ENCODE measurements around the gene EPHA2. TPM values are rescaled to one million over a fixed set of nuclear protein-coding genes. Genes with fewer than 3 reads are reported as not detected.

Gene EPHA2
- total RNA-seq, 1 experiment from 2014 or later, result 248 TPM

DNA sequence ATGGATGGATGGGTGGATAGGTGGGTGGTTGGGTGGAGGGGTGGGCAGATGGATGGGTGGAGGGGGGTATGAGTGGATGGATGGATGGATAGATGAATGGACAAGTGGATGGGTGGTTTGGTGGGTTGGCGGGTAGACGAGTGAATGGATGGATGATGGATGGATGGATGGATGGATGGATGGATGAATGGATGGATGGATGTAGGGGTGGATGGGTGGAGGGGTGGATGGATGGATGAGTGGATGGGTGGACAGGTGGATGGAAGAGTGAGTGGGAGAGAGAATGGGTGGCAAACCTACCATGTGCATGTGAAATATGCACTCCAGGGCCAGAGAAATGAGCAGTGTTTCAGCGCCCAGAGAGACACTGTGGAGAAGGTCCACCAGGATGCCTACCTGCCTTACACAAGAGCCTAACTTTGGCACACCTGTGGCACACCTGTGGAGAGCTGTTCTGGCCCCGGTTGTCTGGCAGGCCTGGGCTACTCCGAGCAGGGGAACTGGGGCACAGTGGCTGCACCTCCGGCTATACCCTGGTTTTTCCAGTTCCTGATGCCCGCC lies 12.8 kb downstream of the EPHA2 start:
- no peak for TF ChIP-seq CTCF (IDR thresholded peaks at IDR 0.05; ENCODE audit: unreplicated experiment)
- peaks cover 78% of the 10 kb centered on the region for H3K4me1 Mint-ChIP-seq (ENCODE audit: insufficient read depth, unreplicated experiment)
- CTCF ChIA-PET, result interaction anchor here (0.7 to 15.2 kb wide), 4 partner anchors 12 to 187 kb away, joined by 3 to 156 read pairs (median 10); partner anchors contain the start of gene EPHA2
- peaks cover 96% of the 10 kb centered on the region for H3K36me3 Mint-ChIP-seq (ENCODE audit: insufficient read depth, unreplicated experiment)
- no peaks in the 10 kb centered on the region for H3K9me3 Mint-ChIP-seq (ENCODE audit: unreplicated experiment)
- intact Hi-C loops (cut with micrococcal nuclease), result loop anchor here (10.0 kb wide), 1 partner anchor 102 kb away; no protein-coding TSS in a partner anchor
- no TSS peak for BruUV-seq (replicated peaks)
- H3K4me3 Mint-ChIP-seq (ENCODE audit: unreplicated experiment), result no peak overlapping the region
- POLR2A ChIA-PET, result interaction anchor here (0.7 to 6.7 kb wide), 8 partner anchors 13 to 66 kb away, joined by 3 to 112 read pairs (median 8); partner anchors contain the start of gene EPHA2
- no peak overlapping the region for H3K27ac Mint-ChIP-seq (ENCODE audit: low read depth, unreplicated experiment)
- no peak for DNase-seq (ENCODE audit: unreplicated experiment)
- H3K27me3 Mint-ChIP-seq (ENCODE audit: insufficient read depth, unreplicated experiment), result no peaks in the 10 kb centered on the region

DNA sequence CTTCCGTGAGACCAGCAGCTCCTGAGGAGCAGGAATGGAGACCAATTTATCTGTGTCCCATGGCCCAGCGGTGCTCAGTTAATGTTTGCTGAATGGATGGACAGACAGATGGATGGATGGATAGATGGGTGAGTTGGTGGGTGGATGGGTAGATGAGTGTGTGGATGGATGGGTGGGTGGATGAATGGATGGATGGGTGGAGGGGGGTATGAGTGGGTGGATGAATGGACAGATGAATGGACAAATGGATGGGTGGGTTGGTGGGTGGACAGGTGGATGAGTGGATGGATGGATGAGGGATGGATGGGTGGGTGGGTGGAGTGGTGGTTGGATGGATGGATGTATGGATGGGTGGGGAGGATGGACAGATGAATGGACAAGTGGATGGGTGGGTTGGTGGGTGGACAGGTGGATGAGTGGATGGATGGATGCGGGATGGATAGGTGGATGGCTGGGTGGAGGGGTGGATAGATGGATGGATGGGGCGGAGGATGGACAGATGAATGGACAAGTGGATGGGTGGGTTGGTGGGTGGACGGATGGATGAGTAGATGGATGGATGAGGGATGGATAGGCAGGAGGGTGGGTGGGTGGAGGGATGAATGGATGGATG lies 13.4 kb downstream of the EPHA2 start:
- intact Hi-C loops (cut with micrococcal nuclease), result loop anchor here (10.0 kb wide), 1 partner anchor 102 kb away; no protein-coding TSS in a partner anchor
- POLR2A ChIA-PET, result interaction anchor here (0.7 to 6.3 kb wide), 8 partner anchors 10 to 60 kb away, joined by 4 to 112 read pairs (median 26); partner anchors contain the start of gene EPHA2

GRCh38 chr1:16141573-16142336 lies 14.1 kb downstream of the EPHA2 start:
- Mint-ChIP-seq H3K27ac (ENCODE audit: low read depth, unreplicated experiment) (peak overlapping the region; percentile 78), H3K27me3 (ENCODE audit: insufficient read depth, unreplicated experiment) (no peaks in the 10 kb centered on the region), H3K9me3 (ENCODE audit: unreplicated experiment) (no peaks in the 10 kb centered on the region), H3K4me3 (ENCODE audit: unreplicated experiment) (peak overlapping the region; percentile 50), H3K36me3 (ENCODE audit: insufficient read depth, unreplicated experiment) (peaks cover 96% of the 10 kb centered on the region), H3K4me1 (ENCODE audit: insufficient read depth, unreplicated experiment) (peaks cover 72% of the 10 kb centered on the region)
- POLR2A ChIA-PET, result interaction anchor here (0.7 to 4.1 kb wide), 11 partner anchors 8 to 207 kb away, joined by 3 to 35 read pairs (median 4); partner anchors contain the start of gene EPHA2
- CTCF ChIA-PET, result interaction anchor here (0.6 to 3.4 kb wide), 4 partner anchors 47 to 78 kb away, joined by 3 to 17 read pairs (median 6); no protein-coding TSS in a partner anchor
- no peak for TF ChIP-seq CTCF (IDR thresholded peaks at IDR 0.05; ENCODE audit: unreplicated experiment)
- intact Hi-C loops (cut with micrococcal nuclease), result loop anchor here (10.0 kb wide), 1 partner anchor 103 kb away; no protein-coding TSS in a partner anchor
- DNase-seq (ENCODE audit: unreplicated experiment), result peak; percentile 66
- BruUV-seq (replicated peaks), result no TSS peak

More for the DNA sequence above, 13.4 kb downstream of the EPHA2 start:
- no peak for TF ChIP-seq CTCF (IDR thresholded peaks at IDR 0.05; ENCODE audit: unreplicated experiment)
- Mint-ChIP-seq H3K9me3 (ENCODE audit: unreplicated experiment) (no peaks in the 10 kb centered on the region), H3K27ac (ENCODE audit: low read depth, unreplicated experiment) (peak overlapping the region; percentile 78), H3K36me3 (ENCODE audit: insufficient read depth, unreplicated experiment) (peaks cover 96% of the 10 kb centered on the region), H3K4me3 (ENCODE audit: unreplicated experiment) (no peak overlapping the region), H3K4me1 (ENCODE audit: insufficient read depth, unreplicated experiment) (peaks cover 78% of the 10 kb centered on the region), H3K27me3 (ENCODE audit: insufficient read depth, unreplicated experiment) (no peaks in the 10 kb centered on the region)
- BruUV-seq (replicated peaks), result TSS peak; percentile 0
- DNase-seq (ENCODE audit: unreplicated experiment), result no peak
- CTCF ChIA-PET, result interaction anchor here (1.6 kb wide), 1 partner anchor 60 kb away, joined by 7 read pairs; no protein-coding TSS in a partner anchor

Measured in MCF 10A (cell line).